GM12878 (cell line): ENCODE measurements around the gene MAMDC4. TPM values are rescaled to one million over a fixed set of nuclear protein-coding genes. Genes with fewer than 3 reads are reported as not detected.

Source experiments
- ATAC-seq: fragments of 200-7000 bp; cut with Tn5 transposase; 3 replicates; pipeline ENCODE4 v1.9.1; 2020; ENCODE audit warnings: mild to moderate bottlenecking, moderate library complexity
- BruUV-seq: library from RNA; stranded (reverse); fragments of 400-500 nt; replicated peaks from 2 replicates; lab custom pipeline; 2021; lab: Mats Ljungman, UMichigan
- CTCF ChIA-PET: fragments of 300-600 bp; sonication (Branson Sonifier 250); formaldehyde crosslinking; extraction: SDS; loops from one replicate; lab custom pipeline; 2021; ENCODE audit warnings: inconsistent platforms; lab: Yijun Ruan, JAX
- POLR2A ChIA-PET: fragments of 350-600 bp; formaldehyde crosslinking; extraction: SDS; loops from one replicate; lab custom pipeline; 2021; ENCODE audit warnings: inconsistent platforms; lab: Charles Lee
- RAD21 ChIA-PET: fragments of 300-600 bp; sonication (Branson Sonifier 250); formaldehyde crosslinking; loops from one replicate; lab custom pipeline; 2023; ENCODE audit warnings: antibody characterized with exemption; ENCODE audit not compliant: unreplicated experiment; lab: Charles Lee
- SMC1A ChIA-PET: fragments of 300-600 bp; sonication (Branson Sonifier 250); formaldehyde crosslinking; loops from one replicate; lab custom pipeline; 2023; ENCODE audit not compliant: unreplicated experiment, uncharacterized antibody; lab: Charles Lee
- DNase-seq: peaks from one replicate; pipeline ENCODE4 v3.0.0-alpha.2; 2011; ENCODE audit warnings: low read depth, low spot score
- FAIRE-seq: peaks from 3 replicates; lab custom pipeline; 2011; peaks lifted over from hg19 to GRCh38; lab: Jason Lieb, UNC
- H2AFZ ChIP-seq: 2 replicates; pipeline ENCODE4 v1.6.0; 2011; ENCODE audit warnings: low read depth, low read length, control low read depth; ENCODE audit not compliant: control insufficient read depth
- H3K27ac ChIP-seq: 2 replicates; pipeline ENCODE4 v1.5.1; 2011; ENCODE audit warnings: control low read depth; ENCODE audit not compliant: control insufficient read depth, insufficient read depth
- H3K27me3 ChIP-seq, 2 experiments: replicated peaks in 1 of 2; 2 replicates each; pipeline versions ENCODE4 v1.6.0 to v1.6.1; 2011; ENCODE audit warnings: low read length in 1 of 2; ENCODE audit not compliant: control insufficient read depth in 2 of 2, insufficient read depth in 2 of 2
- H3K36me3 ChIP-seq, 2 experiments: 2 replicates each; pipeline ENCODE4 v1.5.1; 2011; ENCODE audit warnings: low read length in 1 of 2; ENCODE audit not compliant: control insufficient read depth in 2 of 2, insufficient read depth in 2 of 2
- H3K4me1 ChIP-seq: 2 replicates; pipeline ENCODE4 v1.6.1; 2011; ENCODE audit warnings: mild to moderate bottlenecking, low read length, moderate library complexity, mixed read lengths; ENCODE audit not compliant: control insufficient read depth, insufficient read depth
- H3K4me2 ChIP-seq: 2 replicates; pipeline ENCODE4 v1.6.0; 2011; ENCODE audit warnings: control low read depth; ENCODE audit not compliant: control insufficient read depth, insufficient read depth
- H3K4me3 ChIP-seq: fragments of 200-600 bp; sonication (generic); 2 replicates; pipeline ENCODE4 v1.5.1; 2016
- H3K79me2 ChIP-seq: 2 replicates; pipeline ENCODE4 v1.6.0; 2011; ENCODE audit warnings: low read length; ENCODE audit not compliant: control insufficient read depth, insufficient read depth
- H3K9ac ChIP-seq: 2 replicates; pipeline ENCODE4 v1.8.0; 2011; ENCODE audit warnings: low read length, control low read depth, mixed read lengths; ENCODE audit not compliant: control insufficient read depth, insufficient read depth
- H3K9me3 ChIP-seq: replicated peaks from 3 replicates; pipeline ENCODE4 v1.5.1; 2011; ENCODE audit warnings: mild to moderate bottlenecking, low read length; ENCODE audit not compliant: control insufficient read depth, insufficient read depth
- H4K20me1 ChIP-seq: 2 replicates; pipeline ENCODE4 v1.6.0; 2011; ENCODE audit not compliant: control insufficient read depth, insufficient read depth
- BCL11A ChIP-seq: IDR thresholded peaks from 2 replicates; pipeline ENCODE4 v1.6.1; 2011; ENCODE audit warnings: low read depth, low read length
- BHLHE40 ChIP-seq, 2 experiments: fragments of 450-650 bp in 1 of 2; IDR thresholded peaks; 2 replicates each; pipeline ENCODE4 v1.6.1; 2011 to 2017; ENCODE audit warnings: low read depth in 2 of 2, borderline replicate concordance in 1 of 2, improper control_type of control experiment in 1 of 2, low read length in 1 of 2, mild to moderate bottlenecking in 1 of 2
- CBX5 ChIP-seq: sonication (generic); IDR thresholded peaks from 2 replicates; pipeline ENCODE4 v1.6.1; 2016; ENCODE audit warnings: low read depth, moderate library complexity, mild to moderate bottlenecking, inconsistent platforms
- CREM ChIP-seq: IDR thresholded peaks from 2 replicates; pipeline ENCODE4 v1.6.1; 2014; ENCODE audit warnings: antibody characterized with exemption, low read depth
- E4F1 ChIP-seq: fragments of 450-650 bp; IDR thresholded peaks from 2 replicates; pipeline ENCODE4 v1.6.1; 2018; ENCODE audit warnings: borderline replicate concordance, mild to moderate bottlenecking; ENCODE audit not compliant: partially characterized antibody
- ETV6 ChIP-seq, 2 experiments: fragments of 450-650 bp in 1 of 2; IDR thresholded peaks in 1 of 2; conservative IDR thresholded peaks in 1 of 2; 2 replicates each; pipeline ENCODE4 v1.6.1; 2014; ENCODE audit warnings: antibody characterized with exemption in 1 of 2, borderline replicate concordance in 1 of 2, low read depth in 1 of 2, mild to moderate bottlenecking in 1 of 2, moderate library complexity in 1 of 2
- GATAD2B ChIP-seq: fragments of 450-650 bp; conservative IDR thresholded peaks from 2 replicates; pipeline ENCODE4 v1.6.1; 2017; ENCODE audit warnings: low read depth, mild to moderate bottlenecking, moderate library complexity
- HDGF ChIP-seq: fragments of 450-650 bp; IDR thresholded peaks from 2 replicates; pipeline ENCODE4 v1.6.1; 2016; ENCODE audit warnings: antibody characterized with exemption
- JUND ChIP-seq: IDR thresholded peaks from 2 replicates; pipeline ENCODE4 v1.6.1; 2012; ENCODE audit warnings: low read depth, mild to moderate bottlenecking, low read length, improper control_type of control experiment, moderate library complexity
- MTA2 ChIP-seq: fragments of 450-650 bp; IDR thresholded peaks from 2 replicates; pipeline ENCODE4 v1.6.1; 2016; ENCODE audit warnings: low read depth, mild to moderate bottlenecking, moderate library complexity
- MTA3 ChIP-seq: IDR thresholded peaks from 2 replicates; pipeline ENCODE4 v1.6.1; 2012; ENCODE audit warnings: low read length, inconsistent platforms, borderline replicate concordance
- POLR2AphosphoS5 ChIP-seq: IDR thresholded peaks from 2 replicates; pipeline ENCODE4 v1.6.1; 2011; ENCODE audit warnings: mild to moderate bottlenecking, low read length, inconsistent platforms
- RBBP5 ChIP-seq: fragments of 200-600 bp; sonication (generic); conservative IDR thresholded peaks from 2 replicates; pipeline ENCODE4 v1.6.1; 2016
- SIX5 ChIP-seq: IDR thresholded peaks from 2 replicates; pipeline ENCODE4 v1.6.1; 2011; ENCODE audit warnings: mild to moderate bottlenecking, low read depth, low read length, moderate library complexity; ENCODE audit not compliant: severe bottlenecking
- SP1 ChIP-seq: IDR thresholded peaks from one replicate; pipeline ENCODE4 v1.6.1; 2011; ENCODE audit warnings: low read depth, low read length
- ZNF622 ChIP-seq: fragments of 450-650 bp; IDR thresholded peaks from 2 replicates; pipeline ENCODE4 v1.6.1; 2017; ENCODE audit warnings: mild to moderate bottlenecking, inconsistent platforms
- WGBS: methylation state at CpG from one replicate; pipeline ENCODE4 v1.1.6; 2016; ENCODE audit warnings: low lambda C conversion rate; ENCODE audit not compliant: insufficient replicate concordance, insufficient coverage; ENCODE audit errors: missing lambda C conversion rate; 5-methylcytosine and 5-hydroxymethylcytosine counted together
- in situ Hi-C: fragments of 300-500 bp; cut with MboI; formaldehyde crosslinking; loops from 9 replicates; pipeline ENCODE4 v1.14.3; 2018; ENCODE audit warnings: mixed read lengths
- intact Hi-C: fragments of 100-400 bp; cut with micrococcal nuclease; formaldehyde crosslinking; loops from one replicate; pipeline ENCODE4 v1.14.2; 2022; ENCODE audit not compliant: unreplicated experiment
- polyA plus RNA-seq, 11 experiments: library from polyadenylated mRNA; depleted of rRNA in 4 of 11; unstranded in 6 of 11; stranded (reverse) in 5 of 11; fragments of >200 nt; fragmentation: Nextera tagmentation in 4 of 11; fragmentation: Illumina TruSeq in 1 of 11; extraction: Ambion mirVana in 4 of 11; extraction: Trizol in 1 of 11; gene quantifications; 1 replicate in 1 of 11; 2 replicates in 10 of 11; pipeline versions ENCODE4 v1.2.1 to v1.2.3, GENCODE V29; 2011 to 2016; ENCODE audit warnings: inconsistent platforms in 2 of 11, missing spikeins in 2 of 11, low read depth in 1 of 11
- total RNA-seq, 4 experiments: library from RNA; depleted of rRNA in 3 of 4; stranded (reverse); fragments of >200 nt in 3 of 4; fragmentation: Illumina TruSeq in 1 of 4; extraction: Trizol in 1 of 4; gene quantifications; 2 replicates each; pipeline versions ENCODE4 v1.2.1 to v1.2.3, GENCODE V29; 2013 to 2021
- TF ChIP-seq, protein P1 (sequence below): fragments of 450-650 bp; conservative IDR thresholded peaks from 2 replicates; pipeline ENCODE4 v1.6.1; 2017; ENCODE audit warnings: mild to moderate bottlenecking, moderate library complexity
- TF ChIP-seq, protein P2 (sequence below): fragments of 450-650 bp; IDR thresholded peaks from 2 replicates; pipeline ENCODE4 v1.6.1; 2016; ENCODE audit warnings: mild to moderate bottlenecking

MAMDC4 gene
- total and polyA plus RNA-seq, 10 of the 15 experiments (the other 5 are each of a cell fraction or from before 2014, with no cell fraction given), result 0.22 to 5.7 (median 2.4) TPM; not detected in 1

DNA sequence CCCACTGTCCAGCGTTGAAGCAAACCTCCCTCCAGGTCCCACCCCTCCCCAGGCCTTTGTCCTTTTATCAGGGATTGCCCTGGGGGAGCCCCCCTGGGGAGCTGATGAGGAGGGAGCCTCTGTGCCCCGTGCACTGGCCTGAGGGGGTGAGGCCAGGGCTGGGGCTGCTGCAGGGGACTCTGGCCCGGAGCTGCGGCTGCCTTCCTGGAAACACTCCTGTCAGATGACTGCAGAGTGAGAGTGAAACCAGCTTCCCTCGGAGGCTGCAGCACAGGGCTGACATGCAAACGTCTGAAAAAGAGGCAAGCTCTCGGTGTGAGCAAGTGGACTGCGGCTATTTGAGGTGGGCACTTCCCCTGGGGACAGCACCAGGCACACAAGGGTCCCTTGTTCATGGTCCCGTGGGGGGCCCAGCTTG, 29.6 kb downstream of the MAMDC4 start:
- no peaks in the 10 kb centered on the region for H3K27me3 ChIP-seq
- POLR2A ChIA-PET, result interaction anchor here (0.8 to 4.6 kb wide), 11 partner anchors 9 to 268 kb away, joined by 3 to 41 read pairs (median 4); partner anchors contain the start of genes RABL6 and SAPCD2
- peak; percentile 43 for ATAC-seq
- peak overlapping the region; percentile 85 for H3K27ac ChIP-seq
- no TSS peak for BruUV-seq
- no peaks in the 10 kb centered on the region for H3K9me3 ChIP-seq
- in situ Hi-C loops (no loop called here), intact Hi-C loops (loop anchor here (5.0 to 10.0 kb wide), 2 partner anchors 34 to 77 kb away; partner anchors contain the start of genes PHPT1 and RABL6)
- peak; percentile 71 for FAIRE-seq
- CTCF ChIA-PET, result interaction anchor here (1.1 to 6.9 kb wide), 9 partner anchors 13 to 154 kb away, joined by 3 to 46 read pairs (median 9); partner anchors contain the start of gene AJM1
- SMC1A ChIA-PET, result interaction anchor here (0.8 to 8.0 kb wide), 7 partner anchors 10 to 71 kb away, joined by 3 to 70 read pairs (median 4); partner anchors contain the start of gene AJM1
- DNase-seq, result peak; percentile 40
- peak overlapping the region; percentile 67 for H3K9ac ChIP-seq
- H3K79me2 ChIP-seq, result peaks cover 14% of the 10 kb centered on the region
- no peaks in the 10 kb centered on the region for H3K36me3 ChIP-seq
- H3K4me3 ChIP-seq, result peak overlapping the region; percentile 64; the same call in 1 of the 2 replicates
- peaks cover 40% of the 10 kb centered on the region for H3K4me1 ChIP-seq
- RAD21 ChIA-PET, result interaction anchor here (0.6 to 2.0 kb wide), 8 partner anchors 12 to 188 kb away, joined by 3 to 23 read pairs (median 4); partner anchors contain the start of genes AJM1, FUT7 and SAPCD2
- H3K4me2 ChIP-seq, result peak overlapping the region; percentile 90
- no peaks in the 10 kb centered on the region for H4K20me1 ChIP-seq
- 0% methylated on average over 9 of the region's 9 CpGs for WGBS
- H2AFZ ChIP-seq, result peak overlapping the region; percentile 72
- TF ChIP-seq E4F1 (no peak), SIX5 (no peak), CREM (no peak), MTA2 (no peak), GATAD2B (0 out of 2 replicates have a peak, but pooled peaks have one; percentile 7), ETV6 (conservative IDR thresholded peaks at IDR 0.05 in 1 of 2, IDR thresholded peaks at IDR 0.05 in 1 of 2; ENCODE audit: borderline replicate concordance in 1 of 2, low read depth in 1 of 2) (peak in 1 of 2 experiments; percentile 71; a peak in 2 of 4 replicates), MTA3 (no peak), HDGF (no peak), SP1 (no peak), POLR2AphosphoS5 (peak; percentile 16; the same call in 1 of the 2 replicates), CBX5 (no peak), RBBP5 (no peak), BCL11A (no peak), BHLHE40 (IDR thresholded peaks at IDR 0.05; ENCODE audit: borderline replicate concordance in 1 of 2, low read depth in 2 of 2, low read length in 1 of 2) (peak in 1 of 2 experiments; percentile 68; a peak in 1 of 4 replicates), ZNF622 (no peak), JUND (no peak)
- TF ChIP-seq, protein P1, sequence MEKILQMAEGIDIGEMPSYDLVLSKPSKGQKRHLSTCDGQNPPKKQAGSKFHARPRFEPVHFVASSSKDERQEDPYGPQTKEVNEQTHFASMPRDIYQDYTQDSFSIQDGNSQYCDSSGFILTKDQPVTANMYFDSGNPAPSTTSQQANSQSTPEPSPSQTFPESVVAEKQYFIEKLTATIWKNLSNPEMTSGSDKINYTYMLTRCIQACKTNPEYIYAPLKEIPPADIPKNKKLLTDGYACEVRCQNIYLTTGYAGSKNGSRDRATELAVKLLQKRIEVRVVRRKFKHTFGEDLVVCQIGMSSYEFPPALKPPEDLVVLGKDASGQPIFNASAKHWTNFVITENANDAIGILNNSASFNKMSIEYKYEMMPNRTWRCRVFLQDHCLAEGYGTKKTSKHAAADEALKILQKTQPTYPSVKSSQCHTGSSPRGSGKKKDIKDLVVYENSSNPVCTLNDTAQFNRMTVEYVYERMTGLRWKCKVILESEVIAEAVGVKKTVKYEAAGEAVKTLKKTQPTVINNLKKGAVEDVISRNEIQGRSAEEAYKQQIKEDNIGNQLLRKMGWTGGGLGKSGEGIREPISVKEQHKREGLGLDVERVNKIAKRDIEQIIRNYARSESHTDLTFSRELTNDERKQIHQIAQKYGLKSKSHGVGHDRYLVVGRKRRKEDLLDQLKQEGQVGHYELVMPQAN, result no peak
- TF ChIP-seq, protein P2, sequence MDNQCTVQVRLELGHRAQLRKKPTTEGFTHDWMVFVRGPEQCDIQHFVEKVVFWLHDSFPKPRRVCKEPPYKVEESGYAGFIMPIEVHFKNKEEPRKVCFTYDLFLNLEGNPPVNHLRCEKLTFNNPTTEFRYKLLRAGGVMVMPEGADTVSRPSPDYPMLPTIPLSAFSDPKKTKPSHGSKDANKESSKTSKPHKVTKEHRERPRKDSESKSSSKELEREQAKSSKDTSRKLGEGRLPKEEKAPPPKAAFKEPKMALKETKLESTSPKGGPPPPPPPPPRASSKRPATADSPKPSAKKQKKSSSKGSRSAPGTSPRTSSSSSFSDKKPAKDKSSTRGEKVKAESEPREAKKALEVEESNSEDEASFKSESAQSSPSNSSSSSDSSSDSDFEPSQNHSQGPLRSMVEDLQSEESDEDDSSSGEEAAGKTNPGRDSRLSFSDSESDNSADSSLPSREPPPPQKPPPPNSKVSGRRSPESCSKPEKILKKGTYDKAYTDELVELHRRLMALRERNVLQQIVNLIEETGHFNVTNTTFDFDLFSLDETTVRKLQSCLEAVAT, result no peak
